Osteocyte (in vitro differentiated cells): ENCODE data around the gene ANO2. TPM values are rescaled to one million over a fixed set of nuclear protein-coding genes. Genes with fewer than 3 reads are reported as not detected.

Experiments used
- DNase-seq: peaks from one replicate; pipeline ENCODE4 v3.0.0; 2021; ENCODE audit warnings: mixed read lengths; ENCODE audit not compliant: unreplicated experiment; ENCODE audit errors: extremely low spot score
- H3K27ac Mint-ChIP-seq: one replicate; pipeline ENCODE4 v1.8.0; 2021; ENCODE audit warnings: mild to moderate bottlenecking, mixed read lengths; ENCODE audit not compliant: unreplicated experiment
- H3K27me3 Mint-ChIP-seq: one replicate; pipeline ENCODE4 v1.8.0; 2021; ENCODE audit warnings: mixed read lengths; ENCODE audit not compliant: unreplicated experiment
- H3K36me3 Mint-ChIP-seq: one replicate; pipeline ENCODE4 v1.8.0; 2021; ENCODE audit warnings: mixed read lengths; ENCODE audit not compliant: unreplicated experiment
- H3K4me1 Mint-ChIP-seq: one replicate; pipeline ENCODE4 v1.8.0; 2021; ENCODE audit warnings: mixed read lengths; ENCODE audit not compliant: unreplicated experiment
- H3K4me3 Mint-ChIP-seq: one replicate; pipeline ENCODE4 v1.8.0; 2021; ENCODE audit warnings: mild to moderate bottlenecking, moderate library complexity, mixed read lengths; ENCODE audit not compliant: unreplicated experiment
- H3K9me3 Mint-ChIP-seq: one replicate; pipeline ENCODE4 v1.8.0; 2021; ENCODE audit warnings: mixed read lengths; ENCODE audit not compliant: unreplicated experiment
- CTCF ChIP-seq: fragments of 200-600 bp; sonication (generic); IDR thresholded peaks from 2 replicates; pipeline ENCODE4 v1.5.0; 2021; ENCODE audit warnings: antibody characterized with exemption, mild to moderate bottlenecking, moderate library complexity
- total RNA-seq: library from RNA; stranded (reverse); gene quantifications from 2 replicates; pipeline ENCODE4 v1.2.1, GENCODE V29; 2021

Gene ANO2
- total RNA-seq, 1 donor from 2014 or later: 0.59 TPM

DNA sequence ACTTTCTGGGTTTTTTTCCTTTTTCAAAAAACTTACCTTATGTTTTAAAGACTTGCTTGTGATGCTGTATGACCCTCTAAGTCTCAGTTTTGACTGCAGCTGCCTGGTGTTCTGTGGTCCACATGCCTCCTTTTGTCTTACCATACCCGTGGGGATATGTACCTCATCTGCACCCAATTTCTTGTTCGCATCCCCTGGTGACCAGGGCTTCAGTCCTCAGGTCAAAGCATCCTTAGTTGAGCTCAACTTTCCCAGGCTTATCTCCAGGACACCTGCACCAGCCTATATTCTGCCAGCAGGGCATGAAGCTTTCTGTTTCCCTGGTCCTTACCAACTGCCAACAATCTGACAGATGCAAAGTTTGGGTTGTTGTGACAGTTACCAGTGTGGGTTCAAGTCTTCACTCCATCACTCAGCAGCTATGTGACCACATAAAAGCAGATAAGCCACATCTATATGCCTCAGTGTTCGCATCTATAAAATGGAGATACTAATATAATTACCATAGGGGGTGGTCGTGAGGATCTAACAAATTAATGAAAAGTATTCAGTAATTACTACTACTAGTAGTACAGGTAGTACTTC lies 419.2 kb downstream of the ANO2 start:
- H3K9me3 Mint-ChIP-seq: no peaks in the 10 kb centered on the region
- peak; percentile 27 for DNase-seq
- no peak overlapping the region for H3K4me3 Mint-ChIP-seq
- no peaks in the 10 kb centered on the region for H3K4me1 Mint-ChIP-seq
- no peak for TF ChIP-seq CTCF
- no peak overlapping the region for H3K27ac Mint-ChIP-seq
- no peaks in the 10 kb centered on the region for H3K36me3 Mint-ChIP-seq
- peaks cover 14% of the 10 kb centered on the region for H3K27me3 Mint-ChIP-seq

DNA sequence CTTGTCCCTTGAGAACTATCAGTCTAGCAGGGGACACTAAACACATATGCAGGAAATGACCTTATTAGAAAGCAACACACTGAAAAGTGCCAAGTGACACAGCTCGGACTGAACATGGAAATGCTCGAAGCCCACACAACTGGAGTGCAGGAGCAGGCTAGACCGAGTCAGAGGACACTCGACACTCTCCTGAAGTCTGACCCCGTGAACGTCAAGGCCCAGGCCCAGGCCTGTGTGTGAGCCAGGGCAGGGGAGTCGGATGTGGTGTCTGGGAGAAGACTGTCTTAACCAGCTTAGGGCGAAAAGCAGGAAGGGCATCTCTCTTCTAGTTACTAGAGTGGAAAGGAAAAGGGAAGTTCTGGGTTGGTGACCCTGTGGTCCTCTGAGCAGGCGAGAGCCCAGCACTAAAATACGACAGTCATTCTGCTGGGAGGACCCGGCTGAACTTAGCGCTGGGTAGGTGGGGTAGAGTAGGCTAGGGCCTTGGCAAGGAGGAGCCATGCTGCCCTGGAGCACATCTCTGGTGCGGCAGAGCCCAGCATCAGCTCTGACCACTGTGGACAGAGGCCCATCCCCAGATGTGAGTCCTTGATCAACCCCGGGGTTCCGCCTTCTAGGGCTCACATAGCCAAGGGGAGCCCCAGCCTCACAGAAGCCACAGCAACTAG lies 420.2 kb downstream of the ANO2 start:
- no peak for TF ChIP-seq CTCF
- Mint-ChIP-seq H3K4me1 (no peaks in the 10 kb centered on the region), H3K36me3 (no peaks in the 10 kb centered on the region), H3K4me3 (no peak overlapping the region), H3K27ac (no peak overlapping the region), H3K27me3 (peaks cover 13% of the 10 kb centered on the region), H3K9me3 (no peaks in the 10 kb centered on the region)
- DNase-seq: peak; percentile 78

GRCh38 chr12:5524116-5524768 lies 420.8 kb downstream of the ANO2 start:
- Mint-ChIP-seq H3K9me3 (no peaks in the 10 kb centered on the region), H3K27me3 (peaks cover 11% of the 10 kb centered on the region), H3K4me3 (no peak overlapping the region), H3K27ac (no peak overlapping the region), H3K36me3 (no peaks in the 10 kb centered on the region), H3K4me1 (no peaks in the 10 kb centered on the region)
- peak; percentile 67 for DNase-seq
- no peak for TF ChIP-seq CTCF

DNA sequence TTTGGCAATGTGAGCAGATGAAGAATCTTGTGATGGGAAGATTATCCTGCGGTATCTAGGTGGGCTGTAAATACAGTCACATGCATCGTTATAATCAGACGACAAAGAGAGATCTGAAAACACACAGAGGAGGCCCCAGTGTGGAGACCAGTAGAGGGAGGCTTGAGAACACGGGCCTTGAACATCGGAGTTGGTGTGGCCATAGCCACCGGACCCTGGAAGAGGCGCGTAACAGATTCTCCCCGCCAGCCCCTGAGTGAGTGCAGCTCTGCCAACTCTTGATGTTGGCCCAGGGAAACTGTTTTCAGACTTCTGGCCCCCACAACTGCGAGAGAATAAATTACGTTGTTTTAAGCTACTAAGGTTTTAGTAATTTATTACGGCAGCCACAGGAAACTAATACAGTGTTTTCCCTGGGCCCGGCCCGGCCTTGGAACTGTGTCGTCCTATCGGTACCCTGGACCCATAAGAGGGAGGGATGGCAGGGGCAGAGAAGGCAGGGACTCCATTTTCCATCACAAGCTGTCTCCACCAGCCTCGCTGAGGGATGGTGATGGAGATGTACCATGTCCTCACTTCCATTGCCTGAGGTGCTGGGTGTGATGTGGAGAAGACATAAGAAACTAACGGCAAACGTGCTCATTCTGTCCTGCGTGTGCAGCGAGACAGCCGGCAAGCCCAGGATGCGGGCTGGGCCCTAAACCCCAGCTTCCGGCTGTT lies 421.5 kb downstream of the ANO2 start:
- no peak overlapping the region for H3K4me3 Mint-ChIP-seq
- no peaks in the 10 kb centered on the region for H3K36me3 Mint-ChIP-seq
- TF ChIP-seq CTCF: no peak
- H3K9me3 Mint-ChIP-seq: no peaks in the 10 kb centered on the region
- peak; percentile 68 for DNase-seq
- peaks cover 7% of the 10 kb centered on the region for H3K27me3 Mint-ChIP-seq
- H3K27ac Mint-ChIP-seq: no peak overlapping the region
- peaks cover 3% of the 10 kb centered on the region for H3K4me1 Mint-ChIP-seq
